BLaER1 treated with 17β-estradiol and CSF1 and Interleukin-3, amounts not matched to agents 10 nM and 100 nM (cell line): ENCODE measurements around the gene FIGLA.
A peak's percentile ranks its signal among the peaks of the same experiment; 100 is the strongest.

Experiments used
- H3K27ac ChIP-seq, 11 experiments: shearing (Covaris generic); formaldehyde crosslinking; 2 replicates each; pipeline ENCODE4 v1.8.1; 2022
- H3K27me3 ChIP-seq, 11 experiments: shearing (Covaris generic); formaldehyde crosslinking; 2 replicates each; pipeline ENCODE4 v1.8.1; 2022
- H3K36me3 ChIP-seq, 11 experiments: shearing (Covaris generic); formaldehyde crosslinking; 2 replicates each; pipeline ENCODE4 v1.8.1; 2022
- H3K4me1 ChIP-seq, 10 experiments: shearing (Covaris generic); formaldehyde crosslinking; 2 replicates each; pipeline ENCODE4 v1.8.1; 2022
- H3K4me2 ChIP-seq, 11 experiments: shearing (Covaris generic); formaldehyde crosslinking; 2 replicates each; pipeline ENCODE4 v1.8.1; 2022
- H3K4me3 ChIP-seq, 10 experiments: shearing (Covaris generic); formaldehyde crosslinking; 2 replicates each; pipeline ENCODE4 v1.8.1; 2022
- H3K9ac ChIP-seq, 11 experiments: shearing (Covaris generic); formaldehyde crosslinking; 2 replicates each; pipeline ENCODE4 v1.8.1; 2022
- H3K9me3 ChIP-seq, 11 experiments: shearing (Covaris generic); formaldehyde crosslinking; replicated peaks in 1 of 11; 2 replicates each; pipeline ENCODE4 v1.8.1; 2022
- H4K20me1 ChIP-seq, 11 experiments: shearing (Covaris generic); formaldehyde crosslinking; 2 replicates each; pipeline ENCODE4 v1.8.1; 2022
- Cebpa-rat ChIP-seq, 11 experiments: shearing (Covaris generic); IDR thresholded peaks; 2 replicates each; pipeline ENCODE4 v1.8.1; 2022

Gene FIGLA

DNA sequence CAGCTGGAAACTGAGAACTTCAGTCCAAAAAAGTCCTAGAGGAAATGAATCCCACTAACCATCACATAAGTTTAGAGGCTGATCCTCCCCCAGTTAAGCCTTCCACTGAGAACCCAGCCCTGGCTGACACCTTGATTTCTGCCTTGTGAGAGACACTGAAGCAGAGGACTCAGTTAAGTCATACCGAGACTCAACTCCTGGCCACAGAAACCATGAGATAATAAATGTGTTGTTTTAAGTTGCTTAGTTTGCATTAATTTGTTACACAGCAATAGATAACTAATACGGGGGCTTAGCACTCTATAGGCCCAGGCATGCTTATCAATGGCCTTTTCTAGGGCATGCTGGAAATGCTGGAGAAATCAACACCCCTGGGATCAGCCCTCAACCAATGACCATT is 19.0 kb downstream of the FIGLA start:
- Histone ChIP-seq H3K9me3 (peaks cover 13 to 21% (median 18%) of the 10 kb centered on the region in 11 experiments; a peak in 21 of 22 replicates), H3K27ac (no peak overlapping the region), H3K4me3 (no peak overlapping the region), H3K4me2 (no peak overlapping the region), H4K20me1 (peaks cover 0 to 2% (median 0%) of the 10 kb centered on the region in 11 experiments; a peak in 1 of 22 replicates), H3K9ac (no peak overlapping the region), H3K27me3 (no peaks in the 10 kb centered on the region), H3K36me3 (no peaks in the 10 kb centered on the region), H3K4me1 (peaks cover 4 to 17% (median 11%) of the 10 kb centered on the region in 10 experiments)
- no peak for TF ChIP-seq Cebpa-rat (IDR thresholded peaks at IDR 0.05)

DNA sequence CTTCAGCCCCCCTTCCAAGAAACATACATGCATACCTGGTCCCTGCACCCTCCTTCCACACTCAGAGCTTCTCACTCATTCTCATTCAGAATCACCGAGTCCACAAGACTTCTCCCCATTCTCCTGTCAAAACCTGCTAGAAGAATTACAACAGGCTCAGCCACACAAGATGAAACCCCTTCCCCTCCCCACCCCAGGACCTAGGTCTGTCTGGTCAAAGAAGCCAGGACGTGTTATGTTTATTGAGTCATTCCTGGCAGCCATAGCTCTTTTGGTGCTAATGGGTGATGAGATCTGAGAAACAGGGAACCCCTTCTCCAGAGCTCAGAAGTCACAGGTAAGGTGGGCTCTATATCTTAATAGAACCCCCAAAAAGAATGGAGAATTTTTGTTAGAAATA is 21.0 kb downstream of the FIGLA start:
- Histone ChIP-seq H3K27me3 (no peaks in the 10 kb centered on the region), H4K20me1 (peaks cover 0 to 12% (median 0%) of the 10 kb centered on the region in 11 experiments; a peak in 3 of 22 replicates), H3K4me3 (no peak overlapping the region), H3K9me3 (peaks cover 13 to 20% (median 17%) of the 10 kb centered on the region in 11 experiments; a peak in 21 of 22 replicates), H3K4me1 (peaks cover 9 to 31% (median 17%) of the 10 kb centered on the region in 10 experiments), H3K36me3 (peaks cover 0 to 6% (median 0%) of the 10 kb centered on the region in 11 experiments; a peak in 1 of 22 replicates), H3K4me2 (no peak overlapping the region), H3K9ac (no peak overlapping the region), H3K27ac (no peak overlapping the region)
- TF ChIP-seq Cebpa-rat (IDR thresholded peaks at IDR 0.05): no peak

DNA sequence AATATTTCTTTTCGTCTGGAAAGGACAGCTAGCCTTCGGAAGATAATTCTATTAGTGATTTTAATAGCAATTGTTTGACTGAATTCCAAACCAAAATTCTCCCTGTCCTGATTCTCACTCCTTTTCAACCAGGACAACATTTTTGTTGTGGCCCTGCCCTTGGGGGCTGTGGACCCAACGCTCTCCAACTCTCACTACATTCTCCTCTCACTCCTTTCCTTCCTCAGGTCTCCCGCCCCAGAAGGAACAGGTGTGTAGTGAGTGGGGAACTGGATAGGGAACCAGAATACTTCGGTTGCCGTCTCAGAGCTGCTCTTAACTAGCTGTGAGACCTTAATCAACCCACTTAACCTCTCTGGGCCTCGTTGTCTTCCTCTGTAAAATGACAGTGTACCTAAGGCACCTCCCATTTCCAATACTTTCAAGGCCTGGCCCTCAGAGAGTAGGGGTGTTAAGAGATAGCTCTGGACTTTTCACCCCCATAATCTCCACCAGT is 21.8 kb downstream of the FIGLA start:
- peaks cover 0 to 12% (median 0%) of the 10 kb centered on the region in 11 experiments; a peak in 3 of 22 replicates for H4K20me1 ChIP-seq
- TF ChIP-seq Cebpa-rat (IDR thresholded peaks at IDR 0.05): no peak
- no peaks in the 10 kb centered on the region for H3K27me3 ChIP-seq
- peak overlapping the region in 9 of 11 experiments; percentile 0 to 92 (median 43); a peak in 13 of 22 replicates for H3K9ac ChIP-seq
- peak overlapping the region in 6 of 10 experiments; percentile 17 to 90 (median 46); a peak in 9 of 20 replicates for H3K4me3 ChIP-seq
- peaks cover 7 to 12% (median 10%) of the 10 kb centered on the region in 11 experiments; a peak in 21 of 22 replicates for H3K9me3 ChIP-seq
- peak overlapping the region; percentile 30 to 67 (median 55); a peak in 21 of 22 replicates for H3K4me2 ChIP-seq
- H3K36me3 ChIP-seq: peaks cover 0 to 11% (median 0%) of the 10 kb centered on the region in 11 experiments; a peak in 1 of 22 replicates
- H3K27ac ChIP-seq: peak overlapping the region in 3 of 11 experiments; percentile 7 to 47 (median 36); a peak in 4 of 22 replicates
- H3K4me1 ChIP-seq: peaks cover 9 to 31% (median 17%) of the 10 kb centered on the region in 10 experiments

DNA sequence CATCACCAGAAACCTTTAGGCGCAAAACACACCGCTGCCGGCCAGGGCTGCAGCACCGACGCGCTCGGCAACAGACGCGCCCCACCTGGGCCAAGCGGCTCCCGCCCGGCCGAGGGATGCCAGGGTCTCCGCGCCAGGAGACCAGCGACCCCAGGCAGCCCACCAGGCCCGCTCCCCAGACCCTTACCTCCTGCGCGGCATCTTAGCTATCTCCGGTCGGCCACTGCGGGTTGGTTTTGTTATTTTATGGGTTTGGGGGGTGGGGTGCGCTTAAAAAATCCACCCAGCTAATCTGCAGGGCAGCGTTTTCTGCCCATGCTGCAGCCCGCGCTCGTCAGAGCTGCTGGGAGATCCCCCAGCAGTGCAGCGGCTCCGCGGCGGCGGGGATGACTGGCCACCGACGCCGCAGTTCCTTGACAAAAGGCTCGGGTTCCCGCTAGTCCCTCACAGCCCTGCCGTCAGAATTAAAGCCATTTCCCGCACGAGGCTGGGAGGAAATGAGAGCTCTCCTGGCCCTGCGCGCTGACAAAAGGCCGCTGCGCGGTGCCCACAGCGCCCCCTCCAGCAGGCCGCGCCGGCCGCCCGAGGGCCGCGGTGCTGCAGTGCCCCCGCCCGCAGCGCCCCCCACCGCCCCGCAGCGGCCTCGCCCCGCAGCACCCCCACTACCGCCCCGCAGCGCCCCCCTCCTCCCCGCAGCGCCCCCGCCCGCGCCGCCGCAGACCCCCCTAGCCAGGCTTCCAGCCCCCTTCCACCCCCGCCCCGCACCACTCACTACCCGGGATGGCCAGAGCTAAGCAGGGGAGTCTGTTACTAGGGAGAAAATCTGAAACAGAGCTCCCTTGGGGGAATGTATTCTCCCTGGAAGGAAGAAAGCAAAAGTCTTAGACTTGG is 22.5 kb downstream of the FIGLA start, which contains the start of gene ADD2:
ADD2 (minus strand) TSS at position 502 of the 891 bp plus-strand sequence. CDS start 61,792 bp downstream, outside the sequence.
- peak within 1 kb of the TSS; percentile 72 to 94 (median 85) for H3K4me3 ChIP-seq
- no peaks in the 10 kb centered on the region for H3K27me3 ChIP-seq
- H3K9me3 ChIP-seq: peaks cover under 1 to 5% (median 3%) of the 10 kb centered on the region in 11 experiments; a peak in 14 of 22 replicates
- no peak for TF ChIP-seq Cebpa-rat (IDR thresholded peaks at IDR 0.05)
- H3K27ac ChIP-seq: peak within 1 kb of the TSS; percentile 33 to 96 (median 88); a peak in 21 of 22 replicates
- H3K4me1 ChIP-seq: peaks cover 9 to 31% (median 17%) of the 10 kb centered on the region in 10 experiments
- peaks cover 0 to 12% (median 0%) of the 10 kb centered on the region in 11 experiments; a peak in 3 of 22 replicates for H4K20me1 ChIP-seq
- H3K9ac ChIP-seq: peak within 1 kb of the TSS; percentile 77 to 94 (median 90)
- H3K4me2 ChIP-seq: peak within 1 kb of the TSS; percentile 70 to 99 (median 95)
- peaks cover 0 to 11% (median 0%) of the 10 kb centered on the region in 11 experiments; a peak in 1 of 22 replicates for H3K36me3 ChIP-seq

DNA sequence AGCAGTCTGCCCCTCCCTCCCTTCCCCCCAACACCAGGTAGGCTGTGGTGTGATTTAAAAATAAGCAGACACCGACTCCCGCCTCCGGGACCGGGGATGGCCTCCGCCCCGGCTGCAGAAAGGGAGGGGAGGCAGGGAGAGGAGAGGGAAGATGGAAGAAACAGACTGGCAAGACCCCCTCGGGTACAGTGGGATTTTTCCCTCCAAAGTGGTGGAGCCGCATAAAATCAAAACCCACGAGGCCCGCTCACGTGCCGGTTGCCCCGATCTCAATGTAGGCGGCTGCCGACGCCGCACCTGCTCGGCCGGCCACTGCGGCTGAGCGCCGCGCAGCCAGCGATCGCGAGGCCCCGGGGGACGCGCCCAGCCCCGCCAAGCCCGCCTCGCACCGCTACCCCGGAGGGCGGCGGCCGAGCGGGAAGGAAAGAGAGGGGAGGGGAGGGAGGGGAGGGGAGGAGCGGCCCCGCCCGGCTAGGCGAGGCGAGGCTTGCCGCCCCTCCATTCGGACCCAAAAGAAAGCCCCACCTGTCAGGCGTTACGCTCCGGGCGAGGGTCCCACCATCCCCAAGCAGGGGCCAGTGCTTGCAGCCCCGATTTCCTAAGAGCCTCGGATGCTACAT is 23.3 kb downstream of the FIGLA start:
- H3K4me1 ChIP-seq: peaks cover 9 to 31% (median 17%) of the 10 kb centered on the region in 10 experiments
- no peaks in the 10 kb centered on the region for H3K9me3 ChIP-seq
- H3K4me3 ChIP-seq: peak overlapping the region; percentile 72 to 94 (median 85)
- H3K27me3 ChIP-seq: no peaks in the 10 kb centered on the region
- no peak for TF ChIP-seq Cebpa-rat (IDR thresholded peaks at IDR 0.05)
- peaks cover 0 to 11% (median 0%) of the 10 kb centered on the region in 11 experiments; a peak in 1 of 22 replicates for H3K36me3 ChIP-seq
- peak overlapping the region; percentile 77 to 94 (median 90) for H3K9ac ChIP-seq
- H4K20me1 ChIP-seq: peaks cover 0 to 12% (median 0%) of the 10 kb centered on the region in 11 experiments; a peak in 3 of 22 replicates
- H3K27ac ChIP-seq: peak overlapping the region; percentile 33 to 96 (median 88); a peak in 21 of 22 replicates
- H3K4me2 ChIP-seq: peak overlapping the region; percentile 70 to 99 (median 95)

DNA sequence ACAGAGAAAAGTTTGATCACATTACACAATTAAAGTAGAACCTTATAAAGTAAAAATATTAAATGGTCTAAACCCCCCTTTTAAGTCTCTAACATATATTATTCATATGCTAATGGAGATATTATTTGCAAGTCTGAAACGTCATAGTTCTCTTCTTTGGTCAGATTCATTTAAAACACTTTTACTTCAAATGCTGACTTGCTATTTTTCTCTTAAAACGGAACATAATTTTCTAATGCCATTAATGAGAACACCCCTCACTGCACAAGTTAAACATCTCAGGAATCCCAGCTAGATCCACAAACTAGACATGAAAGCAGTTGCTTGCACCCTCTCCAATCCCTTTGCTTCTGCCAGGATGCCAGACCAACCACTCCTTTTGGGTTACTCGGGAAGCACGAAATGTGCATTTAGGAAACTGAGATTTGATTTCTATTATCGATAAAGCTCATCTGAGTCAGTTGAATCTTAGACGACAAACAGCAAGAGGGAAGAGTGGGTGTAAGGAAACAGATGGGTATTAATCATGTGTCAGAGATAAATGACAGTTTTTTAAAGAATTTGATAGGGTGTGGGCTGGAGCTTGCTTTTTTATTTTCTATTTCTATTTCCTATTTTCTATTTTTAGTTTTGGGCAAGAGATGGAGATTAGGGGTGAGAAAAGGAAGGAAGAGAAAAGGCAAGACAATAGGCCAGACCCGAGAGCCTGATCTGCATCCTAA is 23.9 kb downstream of the FIGLA start:
- no peak for TF ChIP-seq Cebpa-rat (IDR thresholded peaks at IDR 0.05)
- no peaks in the 10 kb centered on the region for H3K27me3 ChIP-seq
- H3K4me2 ChIP-seq: peak overlapping the region; percentile 70 to 99 (median 95)
- peaks cover 9 to 31% (median 17%) of the 10 kb centered on the region in 10 experiments for H3K4me1 ChIP-seq
- peak overlapping the region; percentile 72 to 94 (median 85) for H3K4me3 ChIP-seq
- H3K9ac ChIP-seq: peak overlapping the region; percentile 77 to 94 (median 90)
- peak overlapping the region in 10 of 11 experiments; percentile 59 to 96 (median 88); a peak in 21 of 22 replicates for H3K27ac ChIP-seq
- no peaks in the 10 kb centered on the region for H3K9me3 ChIP-seq
- peaks cover 0 to 12% (median 0%) of the 10 kb centered on the region in 11 experiments; a peak in 3 of 22 replicates for H4K20me1 ChIP-seq
- peaks cover 0 to 11% (median 0%) of the 10 kb centered on the region in 11 experiments; a peak in 1 of 22 replicates for H3K36me3 ChIP-seq

DNA sequence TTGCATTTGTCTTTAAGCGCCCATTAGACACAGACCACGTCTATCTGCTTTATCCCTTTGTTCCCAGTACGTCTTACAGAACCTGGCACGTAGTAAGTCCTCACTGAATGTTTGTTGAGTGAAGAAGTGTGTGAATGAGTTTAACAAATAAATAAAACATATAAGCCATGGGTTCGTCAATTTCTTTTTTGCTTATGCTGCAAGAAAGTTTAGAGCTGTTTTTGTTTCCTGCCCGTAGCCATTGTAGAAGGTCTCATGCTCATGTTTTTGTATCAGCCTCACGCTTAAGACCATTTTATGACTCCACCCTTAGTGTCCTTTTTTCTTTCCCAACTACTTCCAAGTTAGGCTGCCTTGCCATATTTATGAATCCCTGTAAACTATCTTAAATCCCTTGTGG is 24.9 kb downstream of the FIGLA start:
- H3K9ac ChIP-seq: no peak overlapping the region
- peaks cover 0 to 13% (median 0%) of the 10 kb centered on the region in 11 experiments; a peak in 2 of 22 replicates for H3K36me3 ChIP-seq
- H4K20me1 ChIP-seq: peaks cover 0 to 12% (median 0%) of the 10 kb centered on the region in 11 experiments; a peak in 3 of 22 replicates
- H3K27me3 ChIP-seq: no peaks in the 10 kb centered on the region
- no peak for TF ChIP-seq Cebpa-rat (IDR thresholded peaks at IDR 0.05)
- no peaks in the 10 kb centered on the region for H3K9me3 ChIP-seq
- no peak overlapping the region for H3K4me3 ChIP-seq
- peak overlapping the region in 7 of 11 experiments; percentile 70 to 97 (median 91); a peak in 8 of 22 replicates for H3K4me2 ChIP-seq
- peaks cover 9 to 31% (median 17%) of the 10 kb centered on the region in 10 experiments for H3K4me1 ChIP-seq
- no peak overlapping the region for H3K27ac ChIP-seq
